Measurements from ENCODE around the gene OCEL1.
"Not testable (repeated sequence)": the region's sequence is repeated elsewhere in the genome, so short reads cannot be mapped to it uniquely, and the experiment has no call there.

Gene OCEL1

DNA sequence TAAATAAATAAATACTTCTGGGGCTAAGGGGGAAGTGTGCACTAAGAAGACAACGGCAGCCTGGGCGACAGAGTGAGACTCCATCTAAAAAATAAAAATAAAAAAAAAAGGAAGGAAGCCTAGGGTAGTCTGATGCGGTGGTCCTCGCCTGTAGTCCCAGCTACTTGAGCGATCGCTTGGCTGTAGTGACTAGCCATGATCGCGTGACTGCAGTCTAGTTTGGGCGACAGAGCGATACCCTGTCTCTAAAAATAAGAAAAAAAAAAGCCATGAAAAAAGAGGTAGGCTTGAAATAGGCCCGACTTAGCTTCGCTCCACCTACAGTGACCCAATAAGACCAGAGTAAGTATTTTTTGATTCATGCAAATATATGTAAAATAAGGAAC lies 40.6 kb downstream of the OCEL1 start:
- peak overlapping the region; percentile 96 for H2BK5ac ChIP-seq (ENCODE audit: low read depth, low read length, poor library complexity)
- WGBS (ENCODE audit: extremely low coverage, insufficient coverage, insufficient read length) = no CpG with 5 or more reads among the region's 12 CpGs
- no peak overlapping the region for H3K23ac ChIP-seq (ENCODE audit: low read length)
- peak overlapping the region; percentile 44 for H4K12ac ChIP-seq (ENCODE audit: low read depth, low read length)
- H2BK120ac ChIP-seq (ENCODE audit: insufficient read depth, low read length, poor library complexity) = peak overlapping the region; percentile 97
- H3K4me3 ChIP-seq (ENCODE audit: low read depth, low read length) = no peak overlapping the region
- peaks cover 18% of the 10 kb centered on the region in 2 experiments for H3K4me1 ChIP-seq (ENCODE audit: control insufficient read depth in 1 of 2, insufficient read depth in 2 of 2, low read length in 2 of 2)
- DNase-seq = no peak
- H3K36me3 ChIP-seq (ENCODE audit: control insufficient read depth in 1 of 2, insufficient read depth in 2 of 2, low read length in 2 of 2) = peaks cover 15 to 19% of the 10 kb centered on the region in 2 experiments
- H3K9me3 ChIP-seq (ENCODE audit: insufficient read depth, low read depth, low read length) = peaks cover 2% of the 10 kb centered on the region
- peak overlapping the region; percentile 83 for H4K8ac ChIP-seq (ENCODE audit: low read depth, low read length)
- H2AK5ac ChIP-seq (ENCODE audit: low read length) = peak overlapping the region; percentile 79
- peak overlapping the region; percentile 90 for H4K91ac ChIP-seq (ENCODE audit: low read depth, low read length)
- peak overlapping the region; percentile 35 for H2AFZ ChIP-seq (ENCODE audit: insufficient read depth, low read length, poor library complexity)
- H3K27ac ChIP-seq (ENCODE audit: low read depth, low read length) = peak overlapping the region; percentile 96
- H3K4me2 ChIP-seq (ENCODE audit: low read length) = peak overlapping the region; percentile 25
- H3K4ac ChIP-seq (ENCODE audit: low read depth, low read length) = peak overlapping the region; percentile 78
- H3K9ac ChIP-seq (ENCODE audit: low read length) = no peak overlapping the region
- H3K79me1 ChIP-seq (ENCODE audit: low read length) = peaks cover 32% of the 10 kb centered on the region
- H3K18ac ChIP-seq (ENCODE audit: low read length) = no peak overlapping the region
- H2BK12ac ChIP-seq (ENCODE audit: low read length) = peak overlapping the region; percentile 89
- peaks cover 7% of the 10 kb centered on the region for H3K79me2 ChIP-seq (ENCODE audit: control insufficient read depth, insufficient read depth, low read length, poor library complexity)
- peak overlapping the region; percentile 68 for H3K14ac ChIP-seq (ENCODE audit: low read length)
- no peaks in the 10 kb centered on the region for H3K27me3 ChIP-seq (ENCODE audit: insufficient read depth, low read length)

DNA sequence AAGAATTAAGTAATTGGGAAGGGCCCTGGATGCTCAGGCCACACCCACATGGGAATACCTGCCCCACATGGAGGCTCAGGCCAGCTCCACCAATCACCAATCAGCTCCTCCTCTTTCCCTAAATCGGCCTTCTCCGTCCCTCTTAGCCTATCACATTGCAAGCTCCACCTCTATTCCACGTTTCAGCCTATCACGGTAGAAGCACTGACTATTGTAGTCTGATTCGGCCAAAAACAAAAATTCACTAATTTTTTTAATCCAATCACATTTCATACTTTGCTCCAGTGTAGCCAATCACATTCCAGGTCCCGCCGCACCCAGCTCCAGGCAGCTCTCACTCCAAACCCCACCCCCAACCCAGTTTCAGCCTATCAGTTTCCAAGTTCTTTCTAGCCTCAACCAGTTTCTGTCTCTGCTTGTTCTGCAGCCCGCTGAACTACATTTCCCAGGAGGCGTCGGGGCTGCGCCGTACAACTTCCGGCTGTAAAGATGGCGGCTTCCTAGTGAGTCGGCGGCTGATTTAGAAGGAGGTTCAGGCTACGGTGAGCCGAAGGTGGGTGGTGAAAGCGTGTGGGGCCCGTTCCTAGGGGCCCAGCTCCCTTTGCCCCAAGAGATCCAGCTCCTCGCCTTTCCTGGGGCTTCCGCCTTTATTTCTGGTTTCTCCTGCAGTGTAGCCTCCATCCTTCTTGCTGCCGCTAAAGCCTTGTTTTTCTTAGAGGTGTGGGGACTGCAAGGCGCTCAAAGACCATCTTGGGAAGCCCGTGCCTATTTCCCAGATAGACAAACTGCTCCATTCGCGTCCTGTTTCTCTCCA lies 41.2 kb downstream of the OCEL1 start, which contains the start of gene BABAM1:
Gene BABAM1 (plus strand): TSS at position 469 of the 814 bp plus-strand sequence. CDS start 1,364 bp downstream, outside the sequence.
- peak within 1 kb of the TSS; percentile 97 for H2BK120ac ChIP-seq (ENCODE audit: insufficient read depth, low read length, poor library complexity)
- H3K14ac ChIP-seq (ENCODE audit: low read length) = peak within 1 kb of the TSS; percentile 92
- H3K4me3 ChIP-seq (ENCODE audit: low read depth, low read length) = peak within 1 kb of the TSS; percentile 92
- H3K9me3 ChIP-seq (ENCODE audit: insufficient read depth, low read depth, low read length) = peaks cover 2% of the 10 kb centered on the region
- peak within 1 kb of the TSS; percentile 96 for H2BK5ac ChIP-seq (ENCODE audit: low read depth, low read length, poor library complexity)
- H3K27me3 ChIP-seq (ENCODE audit: insufficient read depth, low read length) = no peaks in the 10 kb centered on the region
- H2BK12ac ChIP-seq (ENCODE audit: low read length) = peak within 1 kb of the TSS; percentile 89
- WGBS (ENCODE audit: extremely low coverage, insufficient coverage, insufficient read length) = no CpG with 5 or more reads among the region's 27 CpGs
- peak within 1 kb of the TSS; percentile 86 for H2AFZ ChIP-seq (ENCODE audit: insufficient read depth, low read length, poor library complexity)
- H4K12ac ChIP-seq (ENCODE audit: low read depth, low read length) = peak within 1 kb of the TSS; percentile 95
- H3K4ac ChIP-seq (ENCODE audit: low read depth, low read length) = peak within 1 kb of the TSS; percentile 94
- H3K79me2 ChIP-seq (ENCODE audit: control insufficient read depth, insufficient read depth, low read length, poor library complexity) = peaks cover 7% of the 10 kb centered on the region
- H3K4me2 ChIP-seq (ENCODE audit: low read length) = peak within 1 kb of the TSS; percentile 81
- H3K9ac ChIP-seq (ENCODE audit: low read length) = peak within 1 kb of the TSS; percentile 95
- H3K4me1 ChIP-seq (ENCODE audit: control insufficient read depth in 1 of 2, insufficient read depth in 2 of 2, low read length in 2 of 2) = peaks cover 18% of the 10 kb centered on the region in 2 experiments
- peaks cover 20 to 24% of the 10 kb centered on the region in 2 experiments for H3K36me3 ChIP-seq (ENCODE audit: control insufficient read depth in 1 of 2, insufficient read depth in 2 of 2, low read length in 2 of 2)
- peak within 1 kb of the TSS; percentile 96 for H4K8ac ChIP-seq (ENCODE audit: low read depth, low read length)
- DNase-seq = peak; percentile 98
- peak within 1 kb of the TSS; percentile 83 for H2AK5ac ChIP-seq (ENCODE audit: low read length)
- H3K79me1 ChIP-seq (ENCODE audit: low read length) = peaks cover 32% of the 10 kb centered on the region
- peak within 1 kb of the TSS; percentile 90 for H4K91ac ChIP-seq (ENCODE audit: low read depth, low read length)
- H3K18ac ChIP-seq (ENCODE audit: low read length) = peak within 1 kb of the TSS; percentile 97
- H3K27ac ChIP-seq (ENCODE audit: low read depth, low read length) = peak within 1 kb of the TSS; percentile 96
- H3K23ac ChIP-seq (ENCODE audit: low read length) = no peak within 1 kb of the TSS

DNA sequence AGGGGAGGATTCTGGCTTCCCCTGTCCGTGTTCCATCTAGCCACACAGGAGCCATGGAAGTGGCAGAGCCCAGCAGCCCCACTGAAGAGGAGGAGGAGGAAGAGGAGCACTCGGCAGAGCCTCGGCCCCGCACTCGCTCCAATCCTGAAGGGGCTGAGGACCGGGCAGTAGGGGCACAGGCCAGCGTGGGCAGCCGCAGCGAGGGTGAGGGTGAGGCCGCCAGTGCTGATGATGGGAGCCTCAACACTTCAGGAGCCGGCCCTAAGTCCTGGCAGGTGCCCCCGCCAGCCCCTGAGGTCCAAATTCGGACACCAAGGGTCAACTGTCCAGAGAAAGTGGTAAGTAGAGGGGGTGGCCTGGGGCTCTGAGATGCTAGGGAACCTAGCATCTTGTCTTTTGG lies 42.7 kb downstream of the OCEL1 start:
- peaks cover 18% of the 10 kb centered on the region in 2 experiments for H3K4me1 ChIP-seq (ENCODE audit: control insufficient read depth in 1 of 2, insufficient read depth in 2 of 2, low read length in 2 of 2)
- H2AK5ac ChIP-seq (ENCODE audit: low read length) = no peak overlapping the region
- no peak overlapping the region for H3K4me3 ChIP-seq (ENCODE audit: low read depth, low read length)
- no peak overlapping the region for H3K14ac ChIP-seq (ENCODE audit: low read length)
- WGBS (ENCODE audit: extremely low coverage, insufficient coverage, insufficient read length) = no CpG with 5 or more reads among the region's 13 CpGs
- H2BK120ac ChIP-seq (ENCODE audit: insufficient read depth, low read length, poor library complexity) = no peak overlapping the region
- peak overlapping the region; percentile 57 for H3K4ac ChIP-seq (ENCODE audit: low read depth, low read length)
- H4K91ac ChIP-seq (ENCODE audit: low read depth, low read length) = no peak overlapping the region
- H4K12ac ChIP-seq (ENCODE audit: low read depth, low read length) = peak overlapping the region; percentile 8
- H3K27ac ChIP-seq (ENCODE audit: low read depth, low read length) = no peak overlapping the region
- H3K79me1 ChIP-seq (ENCODE audit: low read length) = peaks cover 27% of the 10 kb centered on the region
- peaks cover 27 to 31% of the 10 kb centered on the region in 2 experiments for H3K36me3 ChIP-seq (ENCODE audit: control insufficient read depth in 1 of 2, insufficient read depth in 2 of 2, low read length in 2 of 2)
- no peak for DNase-seq
- H3K27me3 ChIP-seq (ENCODE audit: insufficient read depth, low read length) = no peaks in the 10 kb centered on the region
- no peak overlapping the region for H2BK5ac ChIP-seq (ENCODE audit: low read depth, low read length, poor library complexity)
- H2AFZ ChIP-seq (ENCODE audit: insufficient read depth, low read length, poor library complexity) = no peak overlapping the region
- no peak overlapping the region for H4K8ac ChIP-seq (ENCODE audit: low read depth, low read length)
- H3K23ac ChIP-seq (ENCODE audit: low read length) = no peak overlapping the region
- H2BK12ac ChIP-seq (ENCODE audit: low read length) = no peak overlapping the region
- H3K9me3 ChIP-seq (ENCODE audit: insufficient read depth, low read depth, low read length) = peaks cover 2% of the 10 kb centered on the region
- no peak overlapping the region for H3K18ac ChIP-seq (ENCODE audit: low read length)
- H3K9ac ChIP-seq (ENCODE audit: low read length) = no peak overlapping the region
- no peak overlapping the region for H3K4me2 ChIP-seq (ENCODE audit: low read length)
- H3K79me2 ChIP-seq (ENCODE audit: control insufficient read depth, insufficient read depth, low read length, poor library complexity) = peaks cover 7% of the 10 kb centered on the region

DNA sequence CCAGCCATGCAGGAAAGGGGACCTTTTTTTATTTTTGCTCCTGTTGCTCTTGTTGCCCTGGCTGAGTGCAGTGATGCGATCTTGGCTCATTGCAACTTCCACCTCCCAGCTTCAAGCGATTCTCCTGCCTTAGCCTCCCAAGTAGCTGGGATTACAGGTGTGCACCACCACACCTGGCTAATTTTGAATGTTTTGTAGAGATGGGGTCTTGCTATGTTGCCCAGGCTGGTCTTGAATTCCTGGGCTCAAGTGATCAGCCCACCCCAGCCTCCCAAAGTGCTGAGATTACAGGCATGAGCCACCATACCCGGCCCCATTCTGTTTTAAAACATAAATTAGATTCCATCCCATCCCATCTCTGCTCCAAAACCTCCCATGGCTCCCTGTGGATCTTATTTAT lies 48.9 kb downstream of the OCEL1 start:
- H4K91ac ChIP-seq (ENCODE audit: low read depth, low read length); H2BK5ac ChIP-seq (ENCODE audit: low read depth, low read length, poor library complexity); H3K4ac ChIP-seq (ENCODE audit: low read depth, low read length); H3K4me2 ChIP-seq (ENCODE audit: low read length); H4K8ac ChIP-seq (ENCODE audit: low read depth, low read length); H2BK120ac ChIP-seq (ENCODE audit: insufficient read depth, low read length, poor library complexity); H3K79me1 ChIP-seq (ENCODE audit: low read length); H2BK12ac ChIP-seq (ENCODE audit: low read length); H3K18ac ChIP-seq (ENCODE audit: low read length); H3K14ac ChIP-seq (ENCODE audit: low read length); H4K12ac ChIP-seq (ENCODE audit: low read depth, low read length); H3K79me2 ChIP-seq (ENCODE audit: control insufficient read depth, insufficient read depth, low read length, poor library complexity); H2AFZ ChIP-seq (ENCODE audit: insufficient read depth, low read length, poor library complexity); H3K27ac ChIP-seq (ENCODE audit: low read depth, low read length); H3K9ac ChIP-seq (ENCODE audit: low read length); H3K4me3 ChIP-seq (ENCODE audit: low read depth, low read length); H2AK5ac ChIP-seq (ENCODE audit: low read length); H3K4me1 ChIP-seq (ENCODE audit: control insufficient read depth in 1 of 2, insufficient read depth in 2 of 2, low read length in 2 of 2); DNase-seq; H3K9me3 ChIP-seq (ENCODE audit: insufficient read depth, low read depth, low read length); H3K27me3 ChIP-seq (ENCODE audit: insufficient read depth, low read length); H3K23ac ChIP-seq (ENCODE audit: low read length): not testable (repeated sequence)
- H3K36me3 ChIP-seq (ENCODE audit: control insufficient read depth in 1 of 2, insufficient read depth in 2 of 2, low read length in 2 of 2) = peaks cover 66 to 67% of the 10 kb centered on the region in 2 experiments
- WGBS (ENCODE audit: extremely low coverage, insufficient coverage, insufficient read length) = no CpG with 5 or more reads among the region's 3 CpGs
